GM12891 (cell line): Measurements from ENCODE around the gene CMC4.

Source experiments
- DNase-seq: peaks from one replicate; pipeline ENCODE4 v3.0.0; 2011; ENCODE audit warnings: low spot score; ENCODE audit not compliant: insufficient read length
- FAIRE-seq: peaks from 2 replicates; lab custom pipeline; 2011; peaks lifted over from hg19 to GRCh38; lab: Jason Lieb, UNC
- PAX5 ChIP-seq: IDR thresholded peaks from 2 replicates; pipeline ENCODE4 v1.6.1; 2011; ENCODE audit warnings: low read length, moderate library complexity, mild to moderate bottlenecking; ENCODE audit not compliant: insufficient read depth, severe bottlenecking
- POLR2A ChIP-seq: IDR thresholded peaks from 2 replicates; pipeline ENCODE4 v1.6.1; 2011; ENCODE audit warnings: low read depth, low read length, control low read depth
- POLR2AphosphoS5 ChIP-seq: IDR thresholded peaks from 2 replicates; pipeline ENCODE4 v1.6.1; 2011; ENCODE audit warnings: low read depth, low read length, control low read depth
- POU2F2 ChIP-seq: IDR thresholded peaks from 2 replicates; pipeline ENCODE4 v1.6.1; 2011; ENCODE audit warnings: low read depth, mild to moderate bottlenecking, control low read depth, low read length, moderate library complexity
- SPI1 ChIP-seq: IDR thresholded peaks from 2 replicates; pipeline ENCODE4 v1.6.1; 2011; ENCODE audit warnings: low read depth, low read length, control low read depth
- TAF1 ChIP-seq: IDR thresholded peaks from 2 replicates; pipeline ENCODE4 v1.6.1; 2011; ENCODE audit warnings: low read depth, low read length, control low read depth

CMC4 gene

GRCh38 chrX:155056471-155056870, 14.5 kb downstream of the CMC4 start:
- DNase-seq (no peak), FAIRE-seq (peak; percentile 81)
- no peak for TF ChIP-seq POLR2AphosphoS5
- no peak for TF ChIP-seq SPI1
- no peak for TF ChIP-seq POU2F2
- no peak for TF ChIP-seq POLR2A
- no peak for TF ChIP-seq TAF1

GRCh38 chrX:155055494-155055893, 15.4 kb downstream of the CMC4 start:
- FAIRE-seq (peak; percentile 73), DNase-seq (no peak)
- TF ChIP-seq POU2F2 (no peak), SPI1 (no peak), TAF1 (no peak), PAX5 (no peak), POLR2A (no peak), POLR2AphosphoS5 (no peak)

GRCh38 chrX:155054255-155054654, 16.7 kb downstream of the CMC4 start:
- TF ChIP-seq POLR2AphosphoS5 (no peak), SPI1 (no peak), TAF1 (no peak), POU2F2 (no peak), POLR2A (no peak), PAX5 (no peak)
- DNase-seq (no peak), FAIRE-seq (no peak)

- FAIRE-seq (no peak), DNase-seq (no peak)
- no peak for TF ChIP-seq POLR2AphosphoS5
- TF ChIP-seq SPI1 = peak; percentile 59
Observed at GRCh38 chrX:155053656-155054055, 17.3 kb downstream of the CMC4 start.

GRCh38 chrX:155052738-155053498, 18.0 kb downstream of the CMC4 start:
- DNase-seq = no peak
- FAIRE-seq = no peak
- no peak for TF ChIP-seq POLR2A
- TF ChIP-seq POLR2AphosphoS5 = no peak
- TF ChIP-seq PAX5 = no peak
- no peak for TF ChIP-seq POU2F2

- DNase-seq (no peak), FAIRE-seq (peak; percentile 78)
- TF ChIP-seq POLR2AphosphoS5 (no peak), TAF1 (no peak)
Observed at GRCh38 chrX:155048977-155049619, 21.8 kb downstream of the CMC4 start.

- DNase-seq (no peak), FAIRE-seq (no peak)
- TF ChIP-seq POLR2A (no peak), TAF1 (no peak), POU2F2 (no peak), POLR2AphosphoS5 (no peak), PAX5 (no peak), SPI1 (no peak)
Observed at GRCh38 chrX:155046811-155047528, 24.0 kb downstream of the CMC4 start.

- DNase-seq (no peak), FAIRE-seq (no peak)
- TF ChIP-seq TAF1 = no peak
Observed at GRCh38 chrX:155046129-155046810, 24.7 kb downstream of the CMC4 start.

GRCh38 chrX:155035688-155036087, 35.2 kb downstream of the CMC4 start:
- no peak for DNase-seq
- no peak for FAIRE-seq
- TF ChIP-seq TAF1 (no peak), POLR2A (no peak), SPI1 (no peak), PAX5 (no peak), POU2F2 (no peak), POLR2AphosphoS5 (no peak)

- DNase-seq (no peak), FAIRE-seq (no peak)
- TF ChIP-seq POLR2AphosphoS5 (no peak), TAF1 (no peak), POLR2A (no peak), POU2F2 (no peak), SPI1 (no peak), PAX5 (no peak)
Observed at GRCh38 chrX:155031657-155032056, 39.3 kb downstream of the CMC4 start.
